ENCODE measurements around the gene CCDC149.

The CCDC149 gene

GRCh38 chr4:24937917-24938281 is 25.1 kb upstream of the CCDC149 start:
- no peak overlapping the region for H3K4me3 ChIP-seq (ENCODE audit: control insufficient read depth, low read depth, low read length)
- no peak for TF ChIP-seq CTCF (IDR thresholded peaks at IDR 0.05; ENCODE audit: control insufficient read depth, insufficient read depth, low read depth, low read length, missing control alignments)
- DNase-seq (ENCODE audit: low read depth), result no peak

- TF ChIP-seq CTCF (IDR thresholded peaks at IDR 0.05; ENCODE audit: control insufficient read depth, insufficient read depth, low read depth, low read length, missing control alignments), result no peak
- H3K4me3 ChIP-seq (ENCODE audit: control insufficient read depth, low read depth, low read length), result no peak overlapping the region
- no peak for DNase-seq (ENCODE audit: low read depth)
These were observed 24.5 kb upstream of the CCDC149 start for GRCh38 chr4:24937176-24937916.

- H3K4me3 ChIP-seq (ENCODE audit: control insufficient read depth, low read depth, low read length), result no peak overlapping the region
- no peak for TF ChIP-seq CTCF (IDR thresholded peaks at IDR 0.05; ENCODE audit: control insufficient read depth, insufficient read depth, low read depth, low read length, missing control alignments)
These were observed 23.0 kb upstream of the CCDC149 start for GRCh38 chr4:24935856-24936255.

GRCh38 chr4:24934311-24934710 is 21.5 kb upstream of the CCDC149 start:
- no peak for DNase-seq (ENCODE audit: low read depth)
- H3K4me3 ChIP-seq (ENCODE audit: control insufficient read depth, low read depth, low read length), result no peak overlapping the region
- no peak for TF ChIP-seq CTCF (IDR thresholded peaks at IDR 0.05; ENCODE audit: control insufficient read depth, insufficient read depth, low read depth, low read length, missing control alignments)

More at GRCh38 chr4:24935856-24936255, 23.0 kb upstream of the CCDC149 start:
- DNase-seq (ENCODE audit: low read depth), result no peak

- H3K4me3 ChIP-seq (ENCODE audit: control insufficient read depth, low read depth, low read length), result no peak overlapping the region
- TF ChIP-seq CTCF (IDR thresholded peaks at IDR 0.05; ENCODE audit: control insufficient read depth, insufficient read depth, low read depth, low read length, missing control alignments), result no peak
- DNase-seq (ENCODE audit: low read depth), result no peak
These were observed 20.9 kb upstream of the CCDC149 start for GRCh38 chr4:24933684-24934275.

- DNase-seq (ENCODE audit: low read depth), result no peak
- no peak overlapping the region for H3K4me3 ChIP-seq (ENCODE audit: control insufficient read depth, low read depth, low read length)
- TF ChIP-seq CTCF (IDR thresholded peaks at IDR 0.05; ENCODE audit: control insufficient read depth, insufficient read depth, low read depth, low read length, missing control alignments), result no peak
These were observed 19.8 kb upstream of the CCDC149 start for GRCh38 chr4:24932515-24933225.

Data from AG09309 (cell line).